Activated CD4-positive, alpha-beta T cell treated with anti-CD3 and anti-CD28 coated beads, Interleukin-2, Interleukin-6, amounts not matched to agents 100 ng/mL and 50 ng/mL, durations not matched to agents 16 hours and 8 hours (primary cell): ENCODE measurements around the gene KLHL30.
"Not testable (repeated sequence)": the region's sequence is repeated elsewhere in the genome, so short reads cannot be mapped to it uniquely, and the experiment has no call there.

Experiments
- DNase-seq: peaks from one replicate; pipeline ENCODE4 v3.0.0-alpha.2; 2020

Gene KLHL30

GRCh38 chr2:238163481-238164198 is 25.2 kb downstream of the KLHL30 start:
- no peak for DNase-seq

GRCh38 chr2:238164906-238165287 is 26.4 kb downstream of the KLHL30 start:
- no peak for DNase-seq

GRCh38 chr2:238165288-238165921 is 26.9 kb downstream of the KLHL30 start:
- no peak for DNase-seq

GRCh38 chr2:238166391-238167343 is 28.2 kb downstream of the KLHL30 start:
- no peak for DNase-seq

- no peak for DNase-seq
Observed at GRCh38 chr2:238167344-238167715, 28.9 kb downstream of the KLHL30 start.

GRCh38 chr2:238167761-238168160 is 29.3 kb downstream of the KLHL30 start:
- no peak for DNase-seq

- no peak for DNase-seq
Observed at GRCh38 chr2:238168196-238169047, 30.0 kb downstream of the KLHL30 start.

- DNase-seq, result no peak
Observed at GRCh38 chr2:238169048-238169707, 30.7 kb downstream of the KLHL30 start.

GRCh38 chr2:238169708-238170251 is 31.3 kb downstream of the KLHL30 start:
- no peak for DNase-seq

- no peak for DNase-seq
Observed at GRCh38 chr2:238170386-238171071, 32.1 kb downstream of the KLHL30 start.

- not testable (repeated sequence) for DNase-seq
Observed at GRCh38 chr2:238171072-238171431, 32.6 kb downstream of the KLHL30 start.

- DNase-seq, result no peak
Observed at GRCh38 chr2:238171575-238172187, 33.2 kb downstream of the KLHL30 start.

GRCh38 chr2:238172439-238172838 is 34.0 kb downstream of the KLHL30 start:
- no peak for DNase-seq

- DNase-seq, result no peak
Observed at GRCh38 chr2:238173692-238174091, 35.2 kb downstream of the KLHL30 start.

GRCh38 chr2:238174291-238174690 is 35.8 kb downstream of the KLHL30 start:
- DNase-seq, result no peak

GRCh38 chr2:238174701-238175100 is 36.2 kb downstream of the KLHL30 start:
- no peak for DNase-seq

GRCh38 chr2:238176613-238177012 is 38.1 kb downstream of the KLHL30 start:
- DNase-seq, result no peak

- no peak for DNase-seq
Observed at GRCh38 chr2:238180554-238180953, 42.1 kb downstream of the KLHL30 start.

GRCh38 chr2:238182362-238182761 is 43.9 kb downstream of the KLHL30 start:
- no peak for DNase-seq

- no peak for DNase-seq
Observed at GRCh38 chr2:238183821-238184220, 45.4 kb downstream of the KLHL30 start.
